Natural killer cell (primary cell): ENCODE results near the gene BCAS3. TPM values are rescaled to one million over a fixed set of nuclear protein-coding genes. Genes with fewer than 3 reads are reported as not detected.

ENCODE experiments used
- ATAC-seq, 3 donors: fragments of 150-1000 bp in 2 of 3; fragments of 200-7000 bp in 1 of 3; cut with Tn5 transposase; 1 replicate in 1 of 3; 2 replicates in 2 of 3; pipeline ENCODE4 v1.10.0; 2021; ENCODE audit warnings: mild to moderate bottlenecking in 2 of 3, moderate library complexity in 2 of 3
- DNase-seq, 2 donors: peaks; one replicate each; pipeline versions ENCODE4 v3.0.0 to v3.0.0-alpha.2; 2013 to 2021; ENCODE audit warnings: mixed read lengths in 1 of 2
- H3K27ac ChIP-seq: one replicate; pipeline ENCODE4 v1.5.1; 2013; ENCODE audit warnings: mild to moderate bottlenecking, low read length
- H3K27me3 ChIP-seq: one replicate; pipeline ENCODE4 v1.6.1; 2013; ENCODE audit warnings: low read length; ENCODE audit not compliant: control insufficient read depth, insufficient read depth
- H3K36me3 ChIP-seq: one replicate; pipeline ENCODE4 v1.6.1; 2013; ENCODE audit warnings: low read length; ENCODE audit not compliant: control insufficient read depth, insufficient read depth
- H3K4me1 ChIP-seq: one replicate; pipeline ENCODE4 v1.6.1; 2013; ENCODE audit warnings: low read length; ENCODE audit not compliant: control insufficient read depth, insufficient read depth
- H3K4me3 ChIP-seq: one replicate; pipeline ENCODE4 v1.5.1; 2013; ENCODE audit warnings: low read length
- H3K9me3 ChIP-seq: one replicate; pipeline ENCODE4 v1.6.1; 2013; ENCODE audit warnings: low read length; ENCODE audit not compliant: control insufficient read depth, insufficient read depth
- H3K27ac Mint-ChIP-seq, 2 donors: one replicate each; pipeline ENCODE4 v1.8.0; 2022; ENCODE audit warnings: mild to moderate bottlenecking in 2 of 2, mixed read lengths in 2 of 2, moderate library complexity in 1 of 2
- H3K27me3 Mint-ChIP-seq, 2 donors: one replicate each; pipeline ENCODE4 v1.8.0; 2022; ENCODE audit warnings: low read depth in 2 of 2, mixed read lengths in 2 of 2
- H3K36me3 Mint-ChIP-seq: one replicate; pipeline ENCODE4 v1.8.0; 2022; ENCODE audit warnings: mixed read lengths
- H3K4me1 Mint-ChIP-seq, 2 donors: one replicate each; pipeline ENCODE4 v1.8.0; 2022; ENCODE audit warnings: mixed read lengths in 2 of 2
- H3K4me3 Mint-ChIP-seq: one replicate; pipeline ENCODE4 v1.8.0; 2022; ENCODE audit warnings: mild to moderate bottlenecking, moderate library complexity, mixed read lengths
- H3K9me3 Mint-ChIP-seq, 2 donors: one replicate each; pipeline ENCODE4 v1.8.0; 2022; ENCODE audit warnings: mixed read lengths in 2 of 2
- WGBS: methylation state at CpG from one replicate; pipeline ENCODE4 v1.1.7; 2013; ENCODE audit warnings: missing lambda C conversion rate; ENCODE audit not compliant: insufficient coverage; 5-methylcytosine and 5-hydroxymethylcytosine counted together
- intact Hi-C: fragments of 100-400 bp; cut with micrococcal nuclease; formaldehyde crosslinking; loops from one replicate; pipeline ENCODE4 v1.14.2; 2022
- total RNA-seq, 4 donors: library from RNA; stranded (reverse); fragments of 120-200 nt in 1 of 4; gene quantifications; one replicate each; pipeline versions ENCODE4 v1.2.3 to v1.2.4, GENCODE V29; 2013 to 2022
- TF ChIP-seq, protein P1 (sequence below): fragments of 200-600 bp; IDR thresholded peaks from one replicate; pipeline ENCODE4 v1.8.0; 2022; ENCODE audit warnings: antibody characterized with exemption

Gene BCAS3
- total RNA-seq, 3 donors from 2014 or later (not counting 1 experiment from before 2014, with no cell fraction given) = 60.5 to 87.8 (median 72.0) TPM

DNA sequence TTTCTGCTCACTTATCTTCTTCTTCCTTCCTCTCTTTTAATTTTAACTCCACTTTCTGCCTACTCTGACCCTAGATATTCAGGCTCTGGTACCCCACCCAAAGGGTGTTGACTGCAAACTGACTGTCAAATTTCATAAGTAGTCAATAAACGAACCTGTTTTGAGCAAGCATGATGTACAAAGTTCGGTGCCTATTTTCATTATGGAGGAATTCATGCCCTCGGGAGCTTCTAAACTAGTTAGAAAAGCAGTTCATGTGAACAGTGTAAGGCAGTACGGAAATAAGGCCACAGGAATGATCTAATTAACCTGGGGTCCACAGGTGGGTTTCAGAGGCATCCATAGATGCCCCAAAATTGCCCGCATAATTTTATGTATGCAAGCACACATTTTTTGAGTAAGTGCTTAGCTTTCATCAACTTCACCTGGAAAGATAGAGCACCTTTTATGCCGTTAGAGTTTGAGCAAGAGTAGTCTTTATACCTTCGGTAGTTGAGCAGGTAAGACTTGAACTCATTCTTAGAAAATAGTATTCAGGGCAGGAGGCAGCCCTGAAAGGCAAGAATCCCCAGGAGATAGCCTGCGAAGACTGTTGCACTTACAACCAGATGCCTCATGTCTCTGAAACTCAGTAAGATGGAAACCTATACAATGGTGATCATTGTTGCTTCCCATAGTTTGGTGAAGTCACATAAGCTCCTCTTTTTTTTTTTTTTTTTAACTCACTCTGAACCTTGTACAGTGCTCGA is 685.4 kb downstream of the BCAS3 start:
- H3K4me1 Mint-ChIP-seq = no peaks in the 10 kb centered on the region
- no peak overlapping the region for H3K27ac ChIP-seq
- no peaks in the 10 kb centered on the region for H3K27me3 ChIP-seq
- H3K9me3 ChIP-seq = no peaks in the 10 kb centered on the region
- no peak overlapping the region for H3K4me3 Mint-ChIP-seq
- no peaks in the 10 kb centered on the region for H3K36me3 ChIP-seq
- H3K27ac Mint-ChIP-seq = no peak overlapping the region
- no peaks in the 10 kb centered on the region for H3K27me3 Mint-ChIP-seq
- DNase-seq = no peak
- no peaks in the 10 kb centered on the region for H3K36me3 Mint-ChIP-seq
- no peaks in the 10 kb centered on the region for H3K4me1 ChIP-seq
- no peak overlapping the region for H3K4me3 ChIP-seq
- no peaks in the 10 kb centered on the region for H3K9me3 Mint-ChIP-seq
- no peak for ATAC-seq
- 96% methylated on average over 8 of the region's 9 CpGs for WGBS
- TF ChIP-seq, protein P1, sequence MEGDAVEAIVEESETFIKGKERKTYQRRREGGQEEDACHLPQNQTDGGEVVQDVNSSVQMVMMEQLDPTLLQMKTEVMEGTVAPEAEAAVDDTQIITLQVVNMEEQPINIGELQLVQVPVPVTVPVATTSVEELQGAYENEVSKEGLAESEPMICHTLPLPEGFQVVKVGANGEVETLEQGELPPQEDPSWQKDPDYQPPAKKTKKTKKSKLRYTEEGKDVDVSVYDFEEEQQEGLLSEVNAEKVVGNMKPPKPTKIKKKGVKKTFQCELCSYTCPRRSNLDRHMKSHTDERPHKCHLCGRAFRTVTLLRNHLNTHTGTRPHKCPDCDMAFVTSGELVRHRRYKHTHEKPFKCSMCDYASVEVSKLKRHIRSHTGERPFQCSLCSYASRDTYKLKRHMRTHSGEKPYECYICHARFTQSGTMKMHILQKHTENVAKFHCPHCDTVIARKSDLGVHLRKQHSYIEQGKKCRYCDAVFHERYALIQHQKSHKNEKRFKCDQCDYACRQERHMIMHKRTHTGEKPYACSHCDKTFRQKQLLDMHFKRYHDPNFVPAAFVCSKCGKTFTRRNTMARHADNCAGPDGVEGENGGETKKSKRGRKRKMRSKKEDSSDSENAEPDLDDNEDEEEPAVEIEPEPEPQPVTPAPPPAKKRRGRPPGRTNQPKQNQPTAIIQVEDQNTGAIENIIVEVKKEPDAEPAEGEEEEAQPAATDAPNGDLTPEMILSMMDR = no peak
- intact Hi-C loops = no loop called here

DNA sequence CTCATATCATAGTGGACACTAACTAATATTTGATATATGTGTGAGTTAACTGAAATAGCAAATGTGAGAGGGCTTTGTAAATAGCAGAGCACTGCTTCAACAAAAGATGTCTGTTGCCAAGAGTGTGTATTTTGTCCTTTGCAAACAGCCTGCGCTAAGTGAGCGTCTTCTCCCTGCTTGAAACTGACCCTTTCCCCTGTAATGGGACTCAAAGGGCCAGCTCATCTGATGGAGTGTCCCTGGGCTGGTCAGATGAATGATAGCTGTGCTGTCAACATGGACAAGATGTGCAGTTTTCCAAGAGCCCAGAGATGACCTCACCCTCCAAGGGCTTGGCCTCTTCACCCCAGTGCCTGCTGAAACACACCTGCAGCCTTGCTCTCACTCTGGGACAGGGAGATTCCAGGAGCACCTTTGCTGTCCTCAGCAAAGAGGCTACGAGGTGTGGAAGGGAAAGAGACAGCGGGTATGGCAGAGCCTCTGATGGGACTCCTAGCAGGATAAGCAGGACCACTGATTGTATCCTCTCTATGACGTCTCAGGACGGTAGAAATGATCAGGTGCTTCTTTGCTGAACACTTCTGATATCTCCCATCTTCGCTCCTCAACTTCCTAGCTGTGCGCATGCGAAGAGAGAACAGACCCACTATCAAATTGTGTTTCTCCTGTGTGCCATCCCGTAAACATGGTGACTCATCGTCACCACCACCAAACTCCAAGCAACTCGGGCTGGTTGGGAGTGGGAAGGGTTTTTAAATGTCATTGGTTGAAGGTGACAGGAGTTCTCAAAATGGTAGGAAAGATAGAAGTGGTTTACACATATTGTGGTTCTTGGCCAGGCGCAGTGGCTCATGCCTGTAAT is 686.2 kb downstream of the BCAS3 start:
- ATAC-seq (no peak), DNase-seq (no peak)
- Histone ChIP-seq H3K36me3 (peaks cover 2% of the 10 kb centered on the region), H3K4me3 (no peak overlapping the region), H3K27ac (no peak overlapping the region), H3K9me3 (no peaks in the 10 kb centered on the region), H3K4me1 (no peaks in the 10 kb centered on the region), H3K27me3 (no peaks in the 10 kb centered on the region)
- H3K36me3 Mint-ChIP-seq = no peaks in the 10 kb centered on the region
- H3K9me3 Mint-ChIP-seq = no peaks in the 10 kb centered on the region
- WGBS = 90% methylated on average over 13 of the region's 13 CpGs
- TF ChIP-seq, protein P1 = no peak
- H3K27ac Mint-ChIP-seq = no peak overlapping the region
- no peaks in the 10 kb centered on the region for H3K4me1 Mint-ChIP-seq
- intact Hi-C loops = no loop called here
- H3K4me3 Mint-ChIP-seq = no peak overlapping the region
- H3K27me3 Mint-ChIP-seq = no peaks in the 10 kb centered on the region

DNA sequence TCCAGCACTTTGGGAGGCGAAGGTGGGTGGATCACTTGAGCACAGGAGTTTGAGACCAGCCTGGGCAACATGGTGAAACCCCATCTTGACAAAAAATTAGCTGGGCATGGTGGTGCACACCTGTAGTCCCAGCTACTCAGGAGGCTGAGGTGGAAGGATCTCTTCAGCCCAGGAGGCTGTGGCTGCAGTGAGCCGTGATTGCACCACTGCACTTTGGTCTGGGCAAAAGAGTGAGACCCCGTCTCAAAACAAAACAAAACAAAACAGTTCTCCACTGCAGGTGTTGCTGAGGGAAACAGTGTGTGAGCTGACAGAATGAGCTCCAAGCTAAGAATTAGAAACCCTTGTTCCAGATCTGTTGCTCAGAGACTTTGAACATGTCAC is 686.8 kb downstream of the BCAS3 start:
- no peaks in the 10 kb centered on the region for H3K9me3 Mint-ChIP-seq
- 97% methylated on average over 3 of the region's 3 CpGs for WGBS
- no peak overlapping the region for H3K4me3 ChIP-seq

More for the DNA sequence above, 686.8 kb downstream of the BCAS3 start:
- Mint-ChIP-seq H3K27ac (no peak overlapping the region), H3K27me3 (no peaks in the 10 kb centered on the region), H3K36me3 (no peaks in the 10 kb centered on the region), H3K4me3 (no peak overlapping the region), H3K4me1 (no peaks in the 10 kb centered on the region)
- no peak overlapping the region for H3K27ac ChIP-seq
- H3K9me3 ChIP-seq = no peaks in the 10 kb centered on the region
- TF ChIP-seq, protein P1 = no peak
- intact Hi-C loops = no loop called here
- H3K27me3 ChIP-seq = no peaks in the 10 kb centered on the region
- H3K4me1 ChIP-seq = no peaks in the 10 kb centered on the region
- H3K36me3 ChIP-seq = peaks cover 2% of the 10 kb centered on the region
- DNase-seq (no peak), ATAC-seq (no peak)
